HepG2 (cell line): ENCODE measurements around the gene MAP3K5. TPM values are rescaled to one million over a fixed set of nuclear protein-coding genes. Genes with fewer than 3 reads are reported as not detected.

Experiments used
- ATAC-seq: fragments of 200-7000 bp; cut with Tn5 transposase; 3 replicates; pipeline ENCODE4 v1.9.1; 2020; ENCODE audit warnings: mild to moderate bottlenecking, moderate library complexity
- BruUV-seq: library from RNA; stranded (reverse); fragments of 400-500 nt; replicated peaks from 2 replicates; lab custom pipeline; 2021; lab: Mats Ljungman, UMichigan
- CTCF ChIA-PET: fragments of 300-600 bp; formaldehyde crosslinking; extraction: SDS; loops from one replicate; lab custom pipeline; 2021; ENCODE audit warnings: low total read pairs, inconsistent platforms, low intra/inter-chr PET ratio; lab: Yijun Ruan, JAX
- POLR2A ChIA-PET: fragments of 350-600 bp; sonication (Branson Sonifier 250); formaldehyde crosslinking; loops from one replicate; lab custom pipeline; 2020; ENCODE audit warnings: antibody characterized with exemption, inconsistent platforms; lab: Yijun Ruan, JAX
- DNase-seq: peaks from one replicate; pipeline ENCODE4 v3.0.0-alpha.2; 2015; ENCODE audit warnings: low spot score
- FAIRE-seq: peaks from 3 replicates; lab custom pipeline; 2011; peaks lifted over from hg19 to GRCh38; lab: Jason Lieb, UNC
- H2AFZ ChIP-seq: one replicate; pipeline ENCODE4 v1.6.1; 2011; ENCODE audit warnings: low read length, inconsistent platforms
- H3K27ac ChIP-seq: fragments of 300-600 bp; 3 replicates; pipeline ENCODE4 v1.8.0; 2011; ENCODE audit warnings: mixed run types, mild to moderate bottlenecking, mixed read lengths, low read length, inconsistent platforms; ENCODE audit not compliant: insufficient read depth; ENCODE audit errors: extremely low read length
- H3K27me3 ChIP-seq, 2 experiments: fragments of 200-600 bp in 1 of 2; 2 replicates in 1 of 2; 3 replicates in 1 of 2; pipeline versions ENCODE4 v1.6.0 to v1.8.0; 2011; ENCODE audit warnings: low read length in 2 of 2, mild to moderate bottlenecking in 2 of 2, moderate library complexity in 2 of 2, inconsistent platforms in 1 of 2; ENCODE audit not compliant: insufficient read depth in 2 of 2, control insufficient read depth in 1 of 2
- H3K36me3 ChIP-seq, 2 experiments: fragments of 200-600 bp in 1 of 2; replicated peaks in 1 of 2; 2 replicates in 1 of 2; 3 replicates in 1 of 2; pipeline versions ENCODE4 v1.5.1 to v1.8.0; 2011; ENCODE audit warnings: low read length in 2 of 2, inconsistent platforms in 1 of 2; ENCODE audit not compliant: insufficient read depth in 2 of 2, control insufficient read depth in 1 of 2
- H3K4me1 ChIP-seq: 2 replicates; pipeline ENCODE4 v1.5.1; 2012; ENCODE audit warnings: low read length, inconsistent platforms; ENCODE audit not compliant: insufficient read depth
- H3K4me2 ChIP-seq: 2 replicates; pipeline ENCODE4 v1.6.0; 2011; ENCODE audit warnings: low read depth, low read length, inconsistent platforms
- H3K4me3 ChIP-seq, 3 experiments: fragments of 200-600 bp in 1 of 3; sonication (generic), shearing (Covaris generic) in 1 of 3; replicated peaks in 1 of 3; 2 replicates each; pipeline ENCODE4 v1.5.1; 2011 to 2016; ENCODE audit warnings: low read length in 3 of 3, inconsistent platforms in 2 of 3, low read depth in 2 of 3, mild to moderate bottlenecking in 2 of 3, control low read depth in 1 of 3, mixed read lengths in 1 of 3; ENCODE audit not compliant: insufficient read depth in 1 of 3
- H3K79me2 ChIP-seq: one replicate; pipeline ENCODE4 v1.6.1; 2011; ENCODE audit warnings: low read length, inconsistent platforms; ENCODE audit not compliant: insufficient read depth
- H3K9ac ChIP-seq: 2 replicates; pipeline ENCODE4 v1.6.0; 2011; ENCODE audit warnings: mild to moderate bottlenecking, low read depth, low read length, inconsistent platforms; ENCODE audit not compliant: insufficient read depth
- H3K9me3 ChIP-seq: 2 replicates; pipeline ENCODE4 v1.5.1; 2012; ENCODE audit warnings: mild to moderate bottlenecking, low read length
- H4K20me1 ChIP-seq: 2 replicates; pipeline ENCODE4 v1.6.0; 2011; ENCODE audit warnings: inconsistent platforms, mild to moderate bottlenecking, low read length, moderate library complexity; ENCODE audit not compliant: insufficient read depth
- ARNT2 ChIP-seq: sonication (generic); formaldehyde crosslinking; IDR thresholded peaks from 2 replicates; pipeline ENCODE4 v1.8.0; 2022; ENCODE audit warnings: mild to moderate bottlenecking, low read depth, missing genetic modification reagents, moderate library complexity
- BCLAF1 ChIP-seq: fragments of 450-650 bp; IDR thresholded peaks from 2 replicates; pipeline ENCODE4 v1.6.1; 2017; ENCODE audit warnings: mild to moderate bottlenecking
- CHD2 ChIP-seq: IDR thresholded peaks from 2 replicates; pipeline ENCODE4 v1.6.1; 2011; ENCODE audit warnings: low read depth, low read length, improper control_type of control experiment
- HINFP ChIP-seq: sonication (generic); formaldehyde crosslinking; IDR thresholded peaks from 2 replicates; pipeline ENCODE4 v1.4.0; 2020; ENCODE audit warnings: low read depth, mild to moderate bottlenecking, missing genetic modification reagents
- HNRNPUL1 ChIP-seq: fragments of 200-400 bp; formaldehyde crosslinking; IDR thresholded peaks from 2 replicates; pipeline ENCODE4 v1.6.1; 2017; ENCODE audit warnings: low read depth, mild to moderate bottlenecking, low read length, moderate library complexity
- KAT8 ChIP-seq: IDR thresholded peaks from 2 replicates; pipeline ENCODE4 v1.6.1; 2016; ENCODE audit warnings: missing genetic modification reagents, missing compliant biosample characterization
- SMARCE1 ChIP-seq: fragments of 450-650 bp; IDR thresholded peaks from 2 replicates; pipeline ENCODE4 v1.6.1; 2017; ENCODE audit warnings: borderline replicate concordance
- TOPORS ChIP-seq: sonication (generic); formaldehyde crosslinking; IDR thresholded peaks from 2 replicates; pipeline ENCODE4 v1.8.0; 2023; ENCODE audit warnings: mild to moderate bottlenecking, missing genetic modification reagents
- YEATS2 ChIP-seq: sonication (generic); formaldehyde crosslinking; IDR thresholded peaks from 2 replicates; pipeline ENCODE4 v1.4.0; 2020; ENCODE audit warnings: missing genetic modification reagents, borderline replicate concordance
- ZNF589 ChIP-seq: sonication (generic); formaldehyde crosslinking; conservative IDR thresholded peaks from 2 replicates; pipeline ENCODE4 v1.8.0; 2022; ENCODE audit warnings: mild to moderate bottlenecking, moderate library complexity, missing genetic modification reagents
- ZNF687 ChIP-seq: sonication (generic); formaldehyde crosslinking; IDR thresholded peaks from 2 replicates; pipeline ENCODE4 v1.5.1; 2020; ENCODE audit warnings: mild to moderate bottlenecking, missing genetic modification reagents, moderate library complexity
- ZNF777 ChIP-seq: sonication (generic); formaldehyde crosslinking; IDR thresholded peaks from 2 replicates; pipeline ENCODE4 v1.4.0; 2020; ENCODE audit warnings: missing genetic modification reagents
- WGBS: methylation state at CpG from one replicate; pipeline ENCODE4 v1.1.6; 2017; ENCODE audit warnings: low lambda C conversion rate; 5-methylcytosine and 5-hydroxymethylcytosine counted together
- in situ Hi-C: cut with HindIII; loops from 2 replicates; pipeline ENCODE4 v1.10.0; 2017; ENCODE audit warnings: low pct_unique_long_range_greater_than_20kb; ENCODE audit not compliant: extremely low pct_ligation_motif_present
- intact Hi-C: fragments of 100-400 bp; cut with micrococcal nuclease; formaldehyde crosslinking; loops from one replicate; pipeline ENCODE4 v1.10.0; 2022; ENCODE audit not compliant: unreplicated experiment
- polyA plus RNA-seq, 8 experiments: library from polyadenylated mRNA; depleted of rRNA in 3 of 8; stranded (reverse) in 7 of 8; unstranded in 1 of 8; fragments of >200 nt; fragmentation: Illumina TruSeq in 4 of 8; extraction: Trizol in 4 of 8; gene quantifications; 2 replicates each; pipeline versions ENCODE4 v1.2.1 to v1.2.3, GENCODE V29; 2011 to 2016; ENCODE audit warnings: low read depth in 4 of 8, missing spikeins in 1 of 8, mixed read lengths in 1 of 8; ENCODE audit not compliant: insufficient read depth in 1 of 8
- total RNA-seq, 5 experiments: library from RNA; depleted of rRNA; stranded (reverse); fragments of >200 nt; fragmentation: Illumina TruSeq; extraction: Trizol; gene quantifications; 2 replicates each; pipeline ENCODE4 v1.2.3, GENCODE V29; 2016; ENCODE audit warnings: low read depth in 1 of 5

The MAP3K5 gene
- total and polyA plus RNA-seq, 2 of the 13 experiments (the other 11 are each of a cell fraction or from before 2014, with no cell fraction given), result not detected

- no peak for DNase-seq
- in situ Hi-C loops (no loop called here), intact Hi-C loops (no loop called here)
- Histone ChIP-seq H3K4me2 (no peak overlapping the region), H3K79me2 (no peaks in the 10 kb centered on the region), H3K9me3 (no peaks in the 10 kb centered on the region), H3K4me3 (no peak overlapping the region), H3K36me3 (no peaks in the 10 kb centered on the region), H2AFZ (no peak overlapping the region), H3K9ac (no peak overlapping the region), H3K27ac (no peak overlapping the region), H4K20me1 (no peaks in the 10 kb centered on the region), H3K27me3 (peaks cover 0 to 13% of the 10 kb centered on the region in 2 experiments; a peak in 2 of 5 replicates), H3K4me1 (no peaks in the 10 kb centered on the region)
- no peak for ATAC-seq
- WGBS, result 33% methylated on average over 10 of the region's 10 CpGs
- ChIA-PET CTCF (no interaction called here), POLR2A (no interaction called here)
- FAIRE-seq, result no peak
- no peak for TF ChIP-seq BCLAF1
- TF ChIP-seq ZNF589 (CRISPR knock-in tag), result no peak
- TF ChIP-seq YEATS2 (CRISPR knock-in tag), result no peak
- no peak for TF ChIP-seq ZNF777 (CRISPR knock-in tag)
- TF ChIP-seq CHD2, result no peak
- TF ChIP-seq ARNT2 (CRISPR knock-in tag), result no peak
- no peak for TF ChIP-seq KAT8 (CRISPR knock-in tag)
- no peak for TF ChIP-seq SMARCE1
- no peak for TF ChIP-seq HINFP (CRISPR knock-in tag)
- no peak for TF ChIP-seq HNRNPUL1
- TF ChIP-seq TOPORS (CRISPR knock-in tag), result no peak
- TF ChIP-seq ZNF687 (CRISPR knock-in tag), result no peak
- BruUV-seq, result no TSS peak
Measured at GRCh38 chr6:136599329-136600011, 192.8 kb downstream of the MAP3K5 start.
